K562 (cell line): ENCODE measurements around the gene USP10. TPM values are rescaled to one million over a fixed set of nuclear protein-coding genes. Genes with fewer than 3 reads are reported as not detected.

Experiments
- ATAC-seq: fragments of 200-7000 bp; cut with Tn5 transposase; 3 replicates; pipeline ENCODE4 v1.9.1; 2020; ENCODE audit warnings: moderate library complexity
- BruUV-seq: library from RNA; stranded (reverse); fragments of 400-500 nt; replicated peaks from 2 replicates; lab custom pipeline; 2021; lab: Mats Ljungman, UMichigan
- CTCF ChIA-PET: fragments of 300-600 bp; formaldehyde crosslinking; extraction: SDS; loops from one replicate; lab custom pipeline; 2021; ENCODE audit warnings: low intra/inter-chr PET ratio; lab: Yijun Ruan, JAX
- POLR2A ChIA-PET: fragments of 300-600, 350-650 bp; sonication (Branson Sonifier 250); formaldehyde crosslinking; extraction: SDS; loops from one replicate; lab custom pipeline; 2021; ENCODE audit warnings: antibody characterized with exemption, inconsistent platforms; lab: Yijun Ruan, JAX
- DNase-seq, 4 experiments: peaks; one replicate each; pipeline versions ENCODE4 v3.0.0 to v3.0.0-alpha.2; 2011 to 2018; ENCODE audit warnings: low spot score in 3 of 4, mixed read lengths in 3 of 4; ENCODE audit errors: extremely low read depth in 1 of 4
- FAIRE-seq: peaks from 2 replicates; lab custom pipeline; 2011; peaks lifted over from hg19 to GRCh38; lab: Jason Lieb, UNC
- H2AFZ ChIP-seq: 2 replicates; pipeline ENCODE4 v1.6.0; 2011; ENCODE audit warnings: low read depth, low read length, control low read depth, inconsistent platforms
- H3K27ac ChIP-seq: fragments of 200-600 bp; 3 replicates; pipeline ENCODE4 v1.8.0; 2011; ENCODE audit warnings: low read depth, mild to moderate bottlenecking, control low read depth, inconsistent platforms, low read length, moderate library complexity, mixed read lengths; ENCODE audit errors: extremely low read depth
- H3K27me3 ChIP-seq, 2 experiments: fragments of 300-600 bp in 1 of 2; 2 replicates in 1 of 2; 3 replicates in 1 of 2; pipeline versions ENCODE4 v1.6.0 to v1.8.0; 2011; ENCODE audit warnings: inconsistent platforms in 2 of 2, low read length in 2 of 2, mild to moderate bottlenecking in 1 of 2, mixed read lengths in 1 of 2, moderate library complexity in 1 of 2; ENCODE audit not compliant: control insufficient read depth in 2 of 2, insufficient read depth in 2 of 2
- H3K36me3 ChIP-seq: fragments of 300-600 bp; 3 replicates; pipeline ENCODE4 v1.8.0; 2011; ENCODE audit warnings: mild to moderate bottlenecking, low read length, inconsistent platforms; ENCODE audit not compliant: control insufficient read depth, insufficient read depth
- H3K4me1 ChIP-seq, 2 experiments: fragments of 200-600 bp in 1 of 2; replicated peaks in 1 of 2; 2 replicates in 1 of 2; 3 replicates in 1 of 2; pipeline versions ENCODE4 v1.5.1 to v1.8.0; 2011; ENCODE audit warnings: inconsistent platforms in 2 of 2, low read length in 2 of 2, mild to moderate bottlenecking in 1 of 2, mixed read lengths in 1 of 2, moderate library complexity in 1 of 2; ENCODE audit not compliant: control insufficient read depth in 2 of 2, insufficient read depth in 2 of 2
- H3K4me2 ChIP-seq: 2 replicates; pipeline ENCODE4 v1.6.1; 2011; ENCODE audit warnings: low read length, control low read depth, inconsistent platforms, mixed read lengths; ENCODE audit not compliant: insufficient read depth
- H3K4me3 ChIP-seq: fragments of 200-600 bp; sonication (generic), shearing (Covaris generic); 2 replicates; pipeline ENCODE4 v1.5.1; 2016; ENCODE audit warnings: control low read depth, inconsistent platforms
- H3K79me2 ChIP-seq: fragments of 200-600 bp; 3 replicates; pipeline ENCODE4 v1.8.0; 2011; ENCODE audit warnings: low read length, inconsistent platforms; ENCODE audit not compliant: control insufficient read depth, insufficient read depth
- H3K9ac ChIP-seq, 2 experiments: 2 replicates each; pipeline versions ENCODE4 v1.6.0 to v1.6.1; 2011; ENCODE audit warnings: low read depth in 2 of 2, low read length in 2 of 2, control low read depth in 1 of 2, inconsistent platforms in 1 of 2, mild to moderate bottlenecking in 1 of 2, mixed read lengths in 1 of 2; ENCODE audit not compliant: insufficient read depth in 1 of 2
- H3K9me1 ChIP-seq: one replicate; pipeline ENCODE4 v1.6.0; 2011; ENCODE audit warnings: inconsistent platforms, mild to moderate bottlenecking, low read length, moderate library complexity; ENCODE audit not compliant: control insufficient read depth, insufficient read depth
- H3K9me3 ChIP-seq: replicated peaks from 2 replicates; pipeline ENCODE4 v1.5.1; 2011; ENCODE audit warnings: low read depth, low read length, inconsistent platforms; ENCODE audit not compliant: control insufficient read depth, insufficient read depth
- H4K20me1 ChIP-seq: replicated peaks from 2 replicates; pipeline ENCODE4 v1.6.1; 2011; ENCODE audit warnings: low read length, inconsistent platforms, mixed read lengths; ENCODE audit not compliant: control insufficient read depth, insufficient read depth
- CSDE1 ChIP-seq, 2 experiments: fragments of 450-650 bp; IDR thresholded peaks; 2 replicates each; pipeline ENCODE4 v1.6.1; 2016; ENCODE audit warnings: mild to moderate bottlenecking in 1 of 2
- LARP7 ChIP-seq: fragments of 450-650 bp; IDR thresholded peaks from 2 replicates; pipeline ENCODE4 v1.6.1; 2016
- NFIC ChIP-seq: fragments of 450-650 bp; IDR thresholded peaks from 2 replicates; pipeline ENCODE4 v1.6.1; 2017; ENCODE audit warnings: mild to moderate bottlenecking, inconsistent platforms
- WGBS: fragments of 100-300 bp; shearing (Covaris generic); methylation state at CpG from one replicate; pipeline ENCODE4 v1.1.6; 2016; ENCODE audit warnings: low coverage, mixed read lengths; ENCODE audit not compliant: insufficient coverage; ENCODE audit errors: missing lambda C conversion rate; 5-methylcytosine and 5-hydroxymethylcytosine counted together
- in situ Hi-C: fragments of 300-500 bp; cut with MboI; formaldehyde crosslinking; loops from 4 replicates; pipeline ENCODE4 v1.15.0; 2018; ENCODE audit warnings: inconsistent platforms, mixed read lengths
- intact Hi-C: fragments of 100-400 bp; cut with micrococcal nuclease; formaldehyde crosslinking; loops from 2 replicates; pipeline ENCODE4 v1.14.2; 2022
- polyA plus RNA-seq, 8 experiments: library from polyadenylated mRNA; depleted of rRNA in 4 of 8; stranded (reverse) in 5 of 8; unstranded in 3 of 8; fragments of >200 nt; fragmentation: Nextera tagmentation in 2 of 8; fragmentation: Illumina TruSeq in 1 of 8; extraction: Ambion mirVana in 2 of 8; extraction: Trizol in 1 of 8; gene quantifications; 2 replicates each; pipeline versions ENCODE4 v1.2.1 to v1.2.3, GENCODE V29; 2011 to 2014; ENCODE audit warnings: inconsistent platforms in 1 of 8, missing spikeins in 1 of 8
- total RNA-seq, 7 experiments: library from RNA; depleted of rRNA in 6 of 7; stranded (reverse); fragments of >200 nt in 6 of 7; fragmentation: Illumina TruSeq in 2 of 7; extraction: Trizol in 2 of 7; gene quantifications; 2 replicates each; pipeline versions ENCODE4 v1.2.1 to v1.2.3, GENCODE V29; 2011 to 2021; ENCODE audit warnings: low replicate concordance in 1 of 7
- TF ChIP-seq, protein P1 (sequence below): fragments of 450-650 bp; conservative IDR thresholded peaks from 2 replicates; pipeline ENCODE4 v1.6.1; 2016; ENCODE audit warnings: missing genetic modification characterization, low read depth, mild to moderate bottlenecking, control low read depth, missing compliant biosample characterization

USP10 gene
- total and polyA plus RNA-seq, 9 of the 15 experiments (the other 6 are each of a cell fraction or from before 2014, with no cell fraction given) = 61.7 to 197 (median 116) TPM

DNA sequence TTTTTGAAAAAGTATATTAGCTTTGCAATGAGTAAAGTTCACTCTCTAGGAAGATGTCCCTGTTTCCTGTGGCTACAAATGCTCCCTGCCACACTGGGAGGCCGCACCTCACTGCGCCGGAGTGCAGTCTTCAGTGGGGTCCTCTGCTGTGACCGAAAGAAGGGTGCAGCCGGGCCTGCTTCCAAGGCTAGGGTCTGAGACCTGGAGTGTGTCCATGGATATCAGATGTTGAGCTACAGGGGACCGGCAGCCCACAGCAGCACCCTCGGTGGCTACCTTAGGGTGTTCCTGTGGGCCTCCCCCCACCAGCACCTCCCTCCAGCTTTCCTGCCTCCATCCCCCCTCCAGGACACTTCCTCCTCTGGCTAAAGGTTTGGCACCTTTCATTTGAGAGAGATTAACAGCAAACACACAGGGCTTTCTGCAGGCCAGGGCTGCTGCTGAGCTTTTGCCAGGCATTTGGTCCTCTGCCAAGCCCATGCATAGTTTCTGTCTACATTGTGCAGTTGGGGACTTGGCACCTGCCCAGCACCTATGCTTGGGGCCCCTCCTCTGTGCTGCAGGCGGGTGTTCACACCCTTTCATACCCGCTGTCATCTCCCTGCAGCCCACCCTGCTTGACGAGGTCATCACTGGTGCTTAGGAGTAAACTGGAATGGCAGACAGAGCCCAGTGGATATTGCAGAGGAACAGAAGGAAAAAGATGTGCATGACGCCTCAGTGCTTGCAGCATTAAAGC, 86.2 kb downstream of the USP10 start:
- TF ChIP-seq, protein P1, sequence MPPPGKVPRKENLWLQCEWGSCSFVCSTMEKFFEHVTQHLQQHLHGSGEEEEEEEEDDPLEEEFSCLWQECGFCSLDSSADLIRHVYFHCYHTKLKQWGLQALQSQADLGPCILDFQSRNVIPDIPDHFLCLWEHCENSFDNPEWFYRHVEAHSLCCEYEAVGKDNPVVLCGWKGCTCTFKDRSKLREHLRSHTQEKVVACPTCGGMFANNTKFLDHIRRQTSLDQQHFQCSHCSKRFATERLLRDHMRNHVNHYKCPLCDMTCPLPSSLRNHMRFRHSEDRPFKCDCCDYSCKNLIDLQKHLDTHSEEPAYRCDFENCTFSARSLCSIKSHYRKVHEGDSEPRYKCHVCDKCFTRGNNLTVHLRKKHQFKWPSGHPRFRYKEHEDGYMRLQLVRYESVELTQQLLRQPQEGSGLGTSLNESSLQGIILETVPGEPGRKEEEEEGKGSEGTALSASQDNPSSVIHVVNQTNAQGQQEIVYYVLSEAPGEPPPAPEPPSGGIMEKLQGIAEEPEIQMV = 0 out of 2 replicates have a peak, but pooled peaks have one; percentile 44
- TF ChIP-seq LARP7 = no peak
- TF ChIP-seq CSDE1 (IDR thresholded peaks at IDR 0.05) = no peak
- TF ChIP-seq NFIC = peak; percentile 30; the same call in 1 of the 2 replicates
- H3K9me1 ChIP-seq = no peaks in the 10 kb centered on the region
- no peak for ATAC-seq
- no peaks in the 10 kb centered on the region for H4K20me1 ChIP-seq
- no peaks in the 10 kb centered on the region for H3K36me3 ChIP-seq
- WGBS = 72% methylated on average over 11 of the region's 11 CpGs
- ChIA-PET CTCF (no interaction called here), POLR2A (no interaction called here)
- peaks cover 0 to 12% of the 10 kb centered on the region in 2 experiments; a peak in 2 of 5 replicates for H3K27me3 ChIP-seq
- no peaks in the 10 kb centered on the region for H3K79me2 ChIP-seq
- no peak overlapping the region for H3K4me2 ChIP-seq
- intact Hi-C loops (loop anchor here (1.0 kb wide), 1 partner anchor 163 kb away; no protein-coding TSS in a partner anchor), in situ Hi-C loops (no loop called here)
- H3K27ac ChIP-seq = no peak overlapping the region
- H2AFZ ChIP-seq = no peak overlapping the region
- H3K9ac ChIP-seq = peak overlapping the region in 1 of 2 experiments; percentile 1; a peak in 1 of 4 replicates
- peaks cover 0 to 8% of the 10 kb centered on the region in 2 experiments; a peak in 1 of 5 replicates for H3K4me1 ChIP-seq
- no peaks in the 10 kb centered on the region for H3K9me3 ChIP-seq
- no TSS peak for BruUV-seq
- no peak for DNase-seq
- no peak overlapping the region for H3K4me3 ChIP-seq
- FAIRE-seq = no peak
